Body of pancreas (tissue), 4 donors: ENCODE measurements around the gene EHBP1. TPM values are rescaled to one million over a fixed set of nuclear protein-coding genes. Genes with fewer than 3 reads are reported as not detected.

Experiments used
- ATAC-seq: fragments of 150-250 bp; one replicate; pipeline ENCODE4 v1.9.1; 2016
- DNase-seq, 4 donors: peaks; one replicate each; pipeline ENCODE4 v3.0.0-alpha.2; 2019
- H3K27ac ChIP-seq, 4 donors: fragments of 200-600 bp; sonication (generic); 1 replicate in 3 of 4; 2 replicates in 1 of 4; pipeline versions ENCODE4 v1.5.1 to v1.6.1; 2016 to 2019; ENCODE audit warnings: mild to moderate bottlenecking in 1 of 4, mixed read lengths in 1 of 4, moderate library complexity in 1 of 4
- H3K27me3 ChIP-seq, 2 donors: fragments of 200-600 bp; sonication (generic); one replicate each; pipeline ENCODE4 v1.6.0; 2016; ENCODE audit warnings: mild to moderate bottlenecking in 1 of 2
- H3K36me3 ChIP-seq, 2 donors: fragments of 200-600 bp; sonication (generic); replicated peaks in 1 of 2; 2 replicates each; pipeline ENCODE4 v1.5.1; 2016; ENCODE audit warnings: low read depth in 2 of 2; ENCODE audit not compliant: insufficient read depth in 1 of 2
- H3K4me1 ChIP-seq: fragments of 200-600 bp; sonication (generic); one replicate; pipeline ENCODE4 v1.6.0; 2016
- H3K4me3 ChIP-seq, 2 donors: fragments of 200-600 bp; sonication (generic); 1 replicate in 1 of 2; 2 replicates in 1 of 2; pipeline ENCODE4 v1.5.1; 2016 to 2019
- H3K9me3 ChIP-seq, 3 donors: fragments of 200-600 bp; sonication (generic); 1 replicate in 2 of 3; 2 replicates in 1 of 3; pipeline ENCODE4 v1.5.1; 2016
- CTCF ChIP-seq, 7 experiments: fragments of 450-650 bp in 4 of 7; fragments of 200-600 bp in 3 of 7; sonication (generic) in 3 of 7; IDR thresholded peaks; one replicate each; pipeline ENCODE4 v1.5.1; 2016 to 2019; ENCODE audit warnings: antibody characterized with exemption in 7 of 7
- POLR2A ChIP-seq, 3 donors: fragments of 450-650 bp; IDR thresholded peaks; one replicate each; pipeline ENCODE4 v1.6.1; 2016; ENCODE audit warnings: antibody characterized with exemption in 3 of 3, mild to moderate bottlenecking in 2 of 3
- WGBS, 2 donors: methylation state at CpG; one replicate each; pipeline ENCODE4 v1.1.5; 2017; 5-methylcytosine and 5-hydroxymethylcytosine counted together
- intact Hi-C: fragments of 100-400 bp; cut with DNase I; formaldehyde crosslinking; loops from one replicate; pipeline ENCODE4 v1.15.1; 2023
- total RNA-seq, 2 donors: library from RNA; depleted of rRNA; stranded (reverse); fragments of >200 nt; gene quantifications; one replicate each; pipeline ENCODE4 v1.1.0, GENCODE V29; 2016

Gene EHBP1
- total RNA-seq, 2 donors from 2014 or later: 43.6 to 45.8 TPM

- ATAC-seq: no peak
- TF ChIP-seq POLR2A (IDR thresholded peaks at IDR 0.05): no peak
- no peak for TF ChIP-seq CTCF (IDR thresholded peaks at IDR 0.05)
- no peak for DNase-seq
- Histone ChIP-seq H3K27ac (no peak overlapping the region), H3K36me3 (no peaks in the 10 kb centered on the region), H3K4me3 (no peak overlapping the region), H3K4me1 (peaks cover 3% of the 10 kb centered on the region), H3K9me3 (peaks cover 0 to 4% (median 0%) of the 10 kb centered on the region in 3 donors), H3K27me3 (no peaks in the 10 kb centered on the region)
- 100% methylated on average over 1 of the region's 1 CpG for WGBS, 2 donors
- intact Hi-C loops: no loop called here
These were observed 28.0 kb downstream of the EHBP1 start for GRCh38 chr2:62733546-62733945.

DNA sequence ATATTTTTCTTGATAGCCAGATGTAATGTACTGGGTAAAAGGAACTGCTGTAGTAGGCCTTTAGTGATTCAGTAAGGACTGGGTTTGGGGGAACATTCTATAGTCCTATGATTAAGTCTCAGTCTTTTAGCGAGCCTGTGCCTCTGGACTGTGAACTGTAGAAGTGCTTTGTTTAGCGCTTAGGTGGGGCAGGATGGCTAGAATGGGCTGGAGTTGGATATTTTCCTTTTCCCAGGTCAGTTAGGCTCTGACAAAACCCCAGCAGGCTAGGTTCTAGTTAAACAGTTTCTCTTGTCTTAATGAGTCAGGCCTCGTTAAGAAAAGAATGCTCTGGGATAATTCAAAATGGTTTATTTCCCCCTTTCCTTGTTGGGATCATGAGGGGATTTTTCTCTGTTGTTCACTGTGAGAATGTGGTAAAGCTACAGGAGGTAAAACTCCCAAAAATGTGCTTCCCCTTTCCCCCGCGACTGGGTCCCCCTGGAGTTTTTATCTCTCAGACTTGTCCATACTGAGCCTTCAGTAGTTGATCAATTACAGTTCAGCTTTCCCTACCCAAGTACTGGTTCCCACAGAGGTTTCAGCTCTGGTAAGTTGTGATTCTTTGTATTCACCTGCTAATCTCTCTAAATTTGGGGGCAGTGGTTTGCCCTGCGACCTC lies 31.5 kb downstream of the EHBP1 start:
- DNase-seq (no peak), ATAC-seq (no peak)
- Histone ChIP-seq H3K4me3 (no peak overlapping the region), H3K4me1 (peaks cover 3% of the 10 kb centered on the region), H3K36me3 (no peaks in the 10 kb centered on the region), H3K27ac (no peak overlapping the region), H3K27me3 (no peaks in the 10 kb centered on the region), H3K9me3 (no peaks in the 10 kb centered on the region)
- WGBS, 2 donors: 74 to 83% methylated on average over 6 of the region's 6 CpGs
- TF ChIP-seq POLR2A (IDR thresholded peaks at IDR 0.05) (no peak), CTCF (IDR thresholded peaks at IDR 0.05) (no peak)
- intact Hi-C loops: no loop called here

GRCh38 chr2:62738981-62739936 lies 33.7 kb downstream of the EHBP1 start:
- H3K27ac ChIP-seq: no peak overlapping the region
- no peaks in the 10 kb centered on the region for H3K9me3 ChIP-seq
- H3K27me3 ChIP-seq: no peaks in the 10 kb centered on the region
- no peaks in the 10 kb centered on the region for H3K36me3 ChIP-seq
- intact Hi-C loops: no loop called here
- WGBS, 2 donors: 50 to 60% methylated on average over 2 of the region's 2 CpGs
- no peak for DNase-seq
- TF ChIP-seq POLR2A (IDR thresholded peaks at IDR 0.05): no peak
- TF ChIP-seq CTCF (IDR thresholded peaks at IDR 0.05): no peak
- no peak overlapping the region for H3K4me3 ChIP-seq
- H3K4me1 ChIP-seq: peaks cover 3% of the 10 kb centered on the region
- ATAC-seq: no peak

DNA sequence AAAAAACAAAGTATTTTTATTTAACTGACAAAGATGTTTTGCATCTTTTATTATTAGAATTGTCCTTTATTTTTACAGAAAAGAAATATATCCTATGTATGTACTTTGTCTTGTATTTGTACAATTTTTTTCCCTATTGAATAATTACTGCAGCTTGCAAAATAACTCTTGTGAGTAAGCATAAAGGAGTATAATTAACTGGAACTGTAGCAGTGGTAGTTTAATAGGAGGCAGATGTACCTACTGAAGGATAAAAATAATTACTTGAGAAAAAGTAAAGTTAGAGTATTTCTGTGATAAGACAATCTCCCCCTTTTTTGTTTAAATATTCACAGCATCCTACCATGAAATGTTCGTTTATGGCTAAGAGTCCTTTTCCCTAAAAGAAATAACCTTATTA lies 34.7 kb downstream of the EHBP1 start:
- TF ChIP-seq POLR2A (IDR thresholded peaks at IDR 0.05): no peak
- TF ChIP-seq CTCF (IDR thresholded peaks at IDR 0.05): no peak
- Histone ChIP-seq H3K27me3 (no peaks in the 10 kb centered on the region), H3K36me3 (no peaks in the 10 kb centered on the region), H3K27ac (no peak overlapping the region), H3K4me1 (peaks cover 9% of the 10 kb centered on the region), H3K4me3 (no peak overlapping the region), H3K9me3 (no peaks in the 10 kb centered on the region)
- DNase-seq (no peak), ATAC-seq (no peak)
- intact Hi-C loops: no loop called here
- 36 to 37% methylated on average over 1 of the region's 1 CpG for WGBS, 2 donors
